Naive thymus-derived CD8-positive, alpha-beta T cell (primary cell): ENCODE data around the gene KIF6. TPM values are rescaled to one million over a fixed set of nuclear protein-coding genes. Genes with fewer than 3 reads are reported as not detected.

Experiments
- ATAC-seq, 2 donors: fragments of 150-1000 bp; cut with Tn5 transposase in 1 of 2; sonication (Bioruptor Pico), chemical (Tn5 transposase) in 1 of 2; 1 replicate in 1 of 2; 2 replicates in 1 of 2; pipeline ENCODE4 v1.10.0; 2021; ENCODE audit warnings: mild to moderate bottlenecking in 2 of 2, moderate library complexity in 2 of 2
- POLR2A ChIA-PET: fragments of 350-600 bp; sonication (Branson Sonifier 250); formaldehyde crosslinking; loops from one replicate; lab custom pipeline; 2021; ENCODE audit warnings: antibody characterized with exemption; lab: Charles Lee
- DNase-seq, 10 donors: peaks; one replicate each; pipeline versions ENCODE4 v3.0.0 to v3.0.0-alpha.2; 2020 to 2022
- H3K27ac Mint-ChIP-seq, 10 donors: one replicate each; pipeline ENCODE4 v1.8.0; 2020 to 2022; ENCODE audit warnings: mild to moderate bottlenecking in 10 of 10, mixed read lengths in 10 of 10, moderate library complexity in 4 of 10, inconsistent platforms in 1 of 10
- H3K27me3 Mint-ChIP-seq, 5 donors: one replicate each; pipeline ENCODE4 v1.8.0; 2021 to 2022; ENCODE audit warnings: mixed read lengths in 5 of 5
- H3K36me3 Mint-ChIP-seq, 3 donors: one replicate each; pipeline ENCODE4 v1.8.0; 2020 to 2022; ENCODE audit warnings: mixed read lengths in 3 of 3, mild to moderate bottlenecking in 2 of 3, inconsistent platforms in 1 of 3
- H3K4me1 Mint-ChIP-seq, 4 donors: one replicate each; pipeline ENCODE4 v1.8.0; 2021 to 2022; ENCODE audit warnings: mixed read lengths in 4 of 4
- H3K4me3 Mint-ChIP-seq, 10 donors: one replicate each; pipeline ENCODE4 v1.8.0; 2020 to 2022; ENCODE audit warnings: mild to moderate bottlenecking in 10 of 10, mixed read lengths in 10 of 10, moderate library complexity in 6 of 10, inconsistent platforms in 1 of 10
- H3K9me3 Mint-ChIP-seq, 9 donors: one replicate each; pipeline ENCODE4 v1.8.0; 2020 to 2022; ENCODE audit warnings: mixed read lengths in 9 of 9, mild to moderate bottlenecking in 3 of 9, inconsistent platforms in 1 of 9, moderate library complexity in 1 of 9
- polyA plus RNA-seq, 3 donors: library from polyadenylated mRNA; unstranded; fragments of 300-500 nt; fragmentation: Illumina TruSeq; gene quantifications; one replicate each; pipeline ENCODE4 v1.2.3, GENCODE V29; 2021
- total RNA-seq, 8 experiments: library from RNA in 2 of 8; stranded (reverse) in 2 of 8; gene quantifications; one replicate each; pipeline ENCODE4 v1.2.3 and lab custom pipeline; 2021 to 2026

Gene KIF6
- total and polyA plus RNA-seq, 5 experiments from 2014 or later: 0.39 TPM; not detected in 4

GRCh38 chr6:39339868-39340550 is 385.2 kb downstream of the KIF6 start:
- Mint-ChIP-seq H3K9me3 (no peaks in the 10 kb centered on the region), H3K27ac (no peak overlapping the region), H3K36me3 (no peaks in the 10 kb centered on the region), H3K4me1 (peaks cover 8 to 43% (median 16%) of the 10 kb centered on the region in 4 donors), H3K4me3 (no peak overlapping the region), H3K27me3 (peaks cover 9 to 32% (median 30%) of the 10 kb centered on the region in 5 donors)
- ATAC-seq: no peak
- no peak for DNase-seq
- POLR2A ChIA-PET: no interaction called here

- H3K27me3 Mint-ChIP-seq: peaks cover 9 to 31% (median 26%) of the 10 kb centered on the region in 5 donors
These were observed 385.9 kb downstream of the KIF6 start for GRCh38 chr6:39339096-39339867.

GRCh38 chr6:39338397-39338796 is 386.8 kb downstream of the KIF6 start:
- no peak for ATAC-seq
- H3K27me3 Mint-ChIP-seq: peaks cover 9 to 30% (median 26%) of the 10 kb centered on the region in 5 donors
- no peak for DNase-seq
- H3K4me3 Mint-ChIP-seq: no peak overlapping the region
- POLR2A ChIA-PET: no interaction called here
- peaks cover 8 to 38% (median 16%) of the 10 kb centered on the region in 4 donors for H3K4me1 Mint-ChIP-seq
- H3K9me3 Mint-ChIP-seq: no peaks in the 10 kb centered on the region
- H3K36me3 Mint-ChIP-seq: no peaks in the 10 kb centered on the region
- H3K27ac Mint-ChIP-seq: no peak overlapping the region

More at GRCh38 chr6:39339096-39339867, 385.9 kb downstream of the KIF6 start:
- peaks cover 8 to 46% (median 16%) of the 10 kb centered on the region in 4 donors for H3K4me1 Mint-ChIP-seq
- POLR2A ChIA-PET: no interaction called here
- no peaks in the 10 kb centered on the region for H3K36me3 Mint-ChIP-seq
- no peak overlapping the region for H3K27ac Mint-ChIP-seq
- H3K9me3 Mint-ChIP-seq: no peaks in the 10 kb centered on the region
- DNase-seq (no peak), ATAC-seq (no peak)
- no peak overlapping the region for H3K4me3 Mint-ChIP-seq

GRCh38 chr6:39335780-39336545 is 389.2 kb downstream of the KIF6 start:
- Mint-ChIP-seq H3K4me3 (no peak overlapping the region), H3K36me3 (no peaks in the 10 kb centered on the region)
- POLR2A ChIA-PET: no interaction called here

GRCh38 chr6:39333644-39334438 is 391.4 kb downstream of the KIF6 start:
- peaks cover 0 to 2% (median 0%) of the 10 kb centered on the region in 9 donors for H3K9me3 Mint-ChIP-seq
- ATAC-seq (no peak), DNase-seq (no peak)
- POLR2A ChIA-PET: no interaction called here
- peaks cover 11 to 35% (median 18%) of the 10 kb centered on the region in 4 donors for H3K4me1 Mint-ChIP-seq
- no peaks in the 10 kb centered on the region for H3K36me3 Mint-ChIP-seq
- H3K27ac Mint-ChIP-seq: no peak overlapping the region
- H3K4me3 Mint-ChIP-seq: no peak overlapping the region
- H3K27me3 Mint-ChIP-seq: peaks cover 6 to 42% (median 21%) of the 10 kb centered on the region in 5 donors

More at GRCh38 chr6:39335780-39336545, 389.2 kb downstream of the KIF6 start:
- peaks cover 11 to 30% (median 16%) of the 10 kb centered on the region in 4 donors for H3K4me1 Mint-ChIP-seq
- DNase-seq: no peak
- no peaks in the 10 kb centered on the region for H3K9me3 Mint-ChIP-seq
- peaks cover 9 to 44% (median 33%) of the 10 kb centered on the region in 5 donors for H3K27me3 Mint-ChIP-seq
- ATAC-seq: no peak
- no peak overlapping the region for H3K27ac Mint-ChIP-seq

GRCh38 chr6:39330476-39330875 is 394.7 kb downstream of the KIF6 start:
- Mint-ChIP-seq H3K4me1 (peaks cover 0 to 10% (median 4%) of the 10 kb centered on the region in 4 donors), H3K27me3 (peaks cover 4 to 48% (median 17%) of the 10 kb centered on the region in 5 donors), H3K27ac (no peak overlapping the region), H3K36me3 (no peaks in the 10 kb centered on the region), H3K4me3 (no peak overlapping the region), H3K9me3 (peaks cover 0 to 2% (median 0%) of the 10 kb centered on the region in 9 donors)
- DNase-seq (no peak), ATAC-seq (no peak)
- POLR2A ChIA-PET: no interaction called here

GRCh38 chr6:39330057-39330456 is 395.2 kb downstream of the KIF6 start:
- Mint-ChIP-seq H3K27me3 (peaks cover 7 to 52% (median 19%) of the 10 kb centered on the region in 5 donors), H3K4me1 (peaks cover 0 to 9% (median 4%) of the 10 kb centered on the region in 4 donors), H3K27ac (no peak overlapping the region), H3K4me3 (no peak overlapping the region), H3K36me3 (no peaks in the 10 kb centered on the region), H3K9me3 (peaks cover 0 to 2% (median 0%) of the 10 kb centered on the region in 9 donors)
- DNase-seq (no peak), ATAC-seq (no peak)
- POLR2A ChIA-PET: no interaction called here

- H3K9me3 Mint-ChIP-seq: peaks cover 0 to 2% (median 0%) of the 10 kb centered on the region in 9 donors
- no peaks in the 10 kb centered on the region for H3K36me3 Mint-ChIP-seq
- ATAC-seq: no peak
- DNase-seq: no peak
- H3K4me3 Mint-ChIP-seq: no peak overlapping the region
- no peak overlapping the region for H3K27ac Mint-ChIP-seq
- POLR2A ChIA-PET: no interaction called here
- H3K4me1 Mint-ChIP-seq: peaks cover 0 to 9% (median 3%) of the 10 kb centered on the region in 4 donors
- H3K27me3 Mint-ChIP-seq: peaks cover 8 to 54% (median 18%) of the 10 kb centered on the region in 5 donors
These were observed 397.1 kb downstream of the KIF6 start for GRCh38 chr6:39328066-39328465.

GRCh38 chr6:39327507-39327906 is 397.7 kb downstream of the KIF6 start:
- Mint-ChIP-seq H3K27me3 (peaks cover 8 to 48% (median 18%) of the 10 kb centered on the region in 5 donors), H3K4me1 (peaks cover 0 to 6% (median 3%) of the 10 kb centered on the region in 4 donors), H3K27ac (no peak overlapping the region), H3K36me3 (no peaks in the 10 kb centered on the region), H3K9me3 (peaks cover 0 to 2% (median 0%) of the 10 kb centered on the region in 9 donors), H3K4me3 (no peak overlapping the region)
- DNase-seq: no peak
- no peak for ATAC-seq
- POLR2A ChIA-PET: no interaction called here

- Mint-ChIP-seq H3K36me3 (no peaks in the 10 kb centered on the region), H3K9me3 (no peaks in the 10 kb centered on the region), H3K27me3 (peaks cover 8 to 41% (median 16%) of the 10 kb centered on the region in 5 donors), H3K27ac (no peak within 1 kb of the TSS), H3K4me3 (no peak within 1 kb of the TSS), H3K4me1 (peaks cover 0 to 4% (median 2%) of the 10 kb centered on the region in 4 donors)
- DNase-seq: no peak
- ATAC-seq: no peak
- POLR2A ChIA-PET: no interaction called here
These were observed 402.8 kb downstream of the KIF6 start, which contains the start of gene KCNK16 for GRCh38 chr6:39322306-39322850. KCNK16 (minus strand) TSS chr6:39322702; CDS start chr6:39322540, 162 bp downstream.

- Mint-ChIP-seq H3K4me1 (peaks cover 0 to 4% (median 0%) of the 10 kb centered on the region in 4 donors), H3K36me3 (no peaks in the 10 kb centered on the region), H3K27me3 (peaks cover 5 to 40% (median 16%) of the 10 kb centered on the region in 5 donors), H3K4me3 (no peak overlapping the region), H3K27ac (no peak overlapping the region), H3K9me3 (no peaks in the 10 kb centered on the region)
- POLR2A ChIA-PET: no interaction called here
- ATAC-seq (no peak), DNase-seq (no peak)
These were observed 403.4 kb downstream of the KIF6 start for GRCh38 chr6:39321761-39322160.
